HG03575 (cell line): ENCODE data around the gene OSTF1.
A peak's percentile ranks its signal among the peaks of the same experiment; 100 is the strongest.

ENCODE experiments used
- ATAC-seq: cut with Tn5 transposase; IDR thresholded peaks from one replicate; pipeline ENCODE4 v1.9.1; 2021; ENCODE audit not compliant: unreplicated experiment, insufficient number of reproducible peaks, low FRiP score; ENCODE audit errors: extremely low read depth

OSTF1 gene

DNA sequence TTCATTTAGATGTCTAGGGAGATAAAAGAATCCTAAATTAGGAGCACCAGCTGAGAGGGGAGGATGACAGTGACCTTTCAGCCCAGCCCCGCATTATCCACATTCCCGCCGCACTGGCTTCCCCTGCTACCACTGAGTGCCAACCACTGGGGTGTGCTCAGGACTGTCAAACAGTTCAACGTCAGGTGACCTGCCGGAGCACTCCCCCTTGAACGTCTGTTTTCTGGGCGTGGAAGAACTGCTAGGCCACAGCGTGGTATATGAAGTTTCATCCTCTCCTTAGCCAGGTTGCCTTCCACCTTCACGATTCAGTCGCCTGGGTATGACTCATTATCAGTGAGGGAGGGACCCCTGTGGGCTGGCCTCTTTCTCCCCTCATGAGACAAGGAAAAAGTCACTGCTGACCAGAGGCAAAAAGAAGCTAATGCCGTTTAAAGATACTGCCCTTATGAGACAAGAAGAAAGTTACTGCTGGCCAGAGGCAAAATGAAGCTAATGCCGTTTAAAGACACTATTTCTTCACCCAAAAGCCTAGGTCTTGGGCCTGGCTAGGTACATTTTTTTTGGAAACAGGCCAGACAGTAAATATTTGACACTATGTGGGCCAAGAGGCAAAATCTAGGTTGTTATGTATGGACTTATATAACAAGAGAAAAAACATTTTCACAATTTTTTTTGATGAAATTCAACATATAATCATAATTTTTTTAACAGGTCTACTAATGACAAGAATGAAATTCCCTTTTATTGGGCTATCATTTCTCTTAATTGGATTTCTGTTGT lies 4.9 kb upstream of the OSTF1 start:
- no peak for ATAC-seq

DNA sequence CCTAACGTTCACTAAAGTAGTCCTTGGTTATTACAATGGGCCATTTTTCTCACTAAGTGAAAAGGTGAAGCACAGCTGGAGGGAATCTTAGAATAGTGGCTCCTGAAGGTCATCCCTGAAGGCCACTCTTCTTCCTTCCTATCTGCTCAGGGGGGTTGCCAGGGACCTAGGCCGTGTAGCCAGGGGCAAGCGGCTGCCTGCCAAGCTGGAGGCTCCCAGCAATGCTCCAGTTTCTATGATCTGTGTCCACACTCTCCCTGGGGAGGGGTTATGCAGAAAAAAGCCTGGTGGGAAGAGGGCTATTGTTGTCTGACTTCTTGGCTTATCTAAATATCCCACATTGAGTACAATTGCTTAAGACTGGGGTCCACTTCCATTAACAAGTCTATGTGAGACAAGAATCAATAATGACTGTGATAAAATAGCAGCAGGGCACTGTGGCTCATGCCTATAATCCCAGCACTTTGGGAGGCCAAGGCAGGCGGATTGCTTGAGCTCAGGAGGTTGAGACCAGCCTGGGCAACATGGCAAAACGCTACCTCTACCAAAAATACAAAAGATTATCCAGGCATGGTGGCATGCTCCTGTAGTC lies 4.1 kb upstream of the OSTF1 start:
- no peak for ATAC-seq

DNA sequence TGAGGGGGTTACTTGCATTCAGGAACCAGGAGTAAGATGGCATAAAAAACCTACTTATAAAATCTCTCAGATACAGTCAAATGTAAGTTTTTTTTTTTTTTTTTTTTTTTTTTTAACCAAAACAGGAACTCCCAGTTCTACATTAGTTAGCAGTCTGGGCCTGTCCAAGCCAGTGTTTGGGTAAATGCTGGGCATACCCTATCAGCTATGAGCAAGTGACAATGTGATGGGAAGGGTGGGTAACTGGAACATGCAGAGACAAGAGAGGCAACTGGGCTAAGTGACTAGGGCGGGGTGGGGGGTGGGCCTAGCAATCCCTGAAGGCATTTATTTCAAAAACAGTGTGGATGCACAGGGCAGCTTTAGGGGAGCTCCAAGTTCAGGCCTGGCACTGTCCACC lies 2.7 kb upstream of the OSTF1 start:
- ATAC-seq, result no peak

DNA sequence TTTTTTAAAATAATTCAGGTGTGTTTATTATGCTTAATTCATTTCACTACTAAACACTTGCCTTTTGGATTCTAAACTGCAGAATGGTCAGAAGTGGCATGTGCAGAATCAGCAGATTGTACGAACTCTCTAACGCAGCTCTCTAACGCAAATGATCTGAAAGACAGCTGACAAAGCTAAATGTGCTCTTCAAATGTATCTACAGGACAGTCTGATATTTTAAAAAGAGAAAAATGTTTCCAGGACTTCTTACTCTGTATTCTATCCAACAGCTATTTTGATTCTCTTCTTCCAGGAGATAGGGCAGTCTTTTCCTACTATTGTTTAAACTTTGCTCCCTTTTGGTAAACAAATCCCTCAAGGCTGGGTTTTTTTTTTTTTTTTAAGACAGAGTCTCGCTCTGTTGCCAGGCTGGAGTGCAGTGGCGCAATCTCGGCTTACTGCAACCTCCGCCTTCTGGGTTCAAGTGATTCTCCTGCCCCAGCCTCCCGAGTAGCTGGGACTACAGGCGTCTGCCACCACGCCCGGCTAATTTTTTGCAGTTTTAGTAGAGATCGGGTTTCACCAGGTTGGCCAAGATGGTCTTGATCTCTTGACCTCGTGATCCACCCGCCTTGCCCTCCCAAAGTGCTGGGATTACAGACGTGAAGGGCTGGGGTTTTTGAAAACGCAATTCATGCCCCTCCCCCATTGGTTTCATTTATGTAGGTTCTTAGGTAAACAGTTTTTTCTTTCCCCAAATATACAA lies 1.6 kb upstream of the OSTF1 start:
- ATAC-seq, result no peak

DNA sequence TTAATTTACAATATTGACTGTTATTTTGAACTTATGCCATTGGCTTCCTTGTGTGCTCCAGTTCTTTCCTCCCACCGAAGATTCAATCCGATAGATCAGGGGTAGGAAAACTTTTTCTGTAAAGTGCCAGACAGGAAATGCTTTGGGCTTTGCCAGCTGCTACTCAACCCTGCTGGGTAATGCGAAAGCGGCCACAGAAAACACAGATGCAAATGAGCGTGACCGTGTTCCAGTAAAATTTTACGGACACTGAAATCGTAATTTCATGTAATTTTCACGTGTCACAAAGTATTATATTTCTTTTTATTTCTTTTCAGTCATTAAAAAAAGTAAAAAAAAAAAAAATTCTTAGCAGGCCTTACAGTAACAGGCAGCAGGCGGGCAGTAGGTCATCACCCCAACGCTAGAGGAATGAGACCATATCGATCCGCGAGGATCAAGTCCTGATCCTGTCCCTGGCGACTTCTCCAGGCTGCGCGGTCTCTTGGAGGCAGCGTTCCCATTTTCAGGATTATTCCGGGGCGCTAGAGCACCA lies 958 bp upstream of the OSTF1 start:
- peak; percentile 19 for ATAC-seq

DNA sequence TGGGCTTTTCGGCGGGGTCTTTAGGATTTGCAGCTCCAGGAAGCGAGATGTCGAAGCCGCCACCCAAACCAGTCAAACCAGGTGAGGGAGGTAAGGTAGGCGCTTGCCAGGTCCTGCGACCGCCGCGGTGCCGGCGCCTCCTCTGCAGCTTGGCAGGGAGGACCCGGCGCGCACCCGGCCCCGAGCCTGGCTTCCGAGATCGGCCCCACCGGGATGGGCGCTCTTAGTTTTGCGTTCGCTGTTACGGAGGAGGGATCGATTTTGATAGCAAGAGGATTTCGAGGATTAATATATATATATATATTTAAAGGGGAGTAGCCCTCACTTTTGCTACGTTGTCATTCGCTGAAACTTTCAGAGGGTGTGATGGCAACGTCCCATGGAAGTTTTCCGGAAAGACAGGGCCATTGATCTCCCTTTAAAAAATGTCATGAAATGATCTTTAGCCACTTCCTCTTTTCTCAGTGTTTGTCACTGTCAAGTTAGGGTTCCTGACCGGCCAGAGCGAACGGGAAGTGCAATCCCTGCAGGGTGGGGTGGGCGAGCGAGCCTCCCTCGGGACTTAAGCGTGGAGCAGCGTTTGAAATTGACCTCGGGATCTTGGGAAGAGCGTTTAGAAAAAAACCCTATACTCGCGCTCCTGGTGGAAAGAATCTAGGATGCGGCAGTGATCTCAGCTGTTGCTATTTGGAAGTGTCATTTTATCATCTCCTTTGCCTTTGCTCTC lies 495 bp downstream of the OSTF1 start:
- no peak for ATAC-seq

DNA sequence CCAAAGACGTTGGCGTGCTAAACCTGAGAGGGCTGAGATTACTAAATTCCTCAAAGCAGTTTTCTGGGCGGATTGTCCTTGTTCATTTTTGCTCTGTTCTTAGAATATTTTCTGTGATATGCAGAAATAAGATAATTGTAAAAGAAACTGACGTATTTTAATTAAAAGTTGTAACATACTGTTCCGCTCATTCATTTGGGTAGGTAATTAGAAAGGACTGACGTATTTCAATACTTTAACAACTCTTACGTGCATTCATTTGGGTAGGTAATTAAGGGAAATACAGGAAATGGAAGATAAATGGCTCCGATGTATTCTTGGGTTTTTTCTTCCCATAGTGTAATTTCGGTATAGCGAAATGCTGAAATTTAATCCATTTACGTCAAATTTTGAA lies 1.1 kb downstream of the OSTF1 start:
- ATAC-seq, result no peak

DNA sequence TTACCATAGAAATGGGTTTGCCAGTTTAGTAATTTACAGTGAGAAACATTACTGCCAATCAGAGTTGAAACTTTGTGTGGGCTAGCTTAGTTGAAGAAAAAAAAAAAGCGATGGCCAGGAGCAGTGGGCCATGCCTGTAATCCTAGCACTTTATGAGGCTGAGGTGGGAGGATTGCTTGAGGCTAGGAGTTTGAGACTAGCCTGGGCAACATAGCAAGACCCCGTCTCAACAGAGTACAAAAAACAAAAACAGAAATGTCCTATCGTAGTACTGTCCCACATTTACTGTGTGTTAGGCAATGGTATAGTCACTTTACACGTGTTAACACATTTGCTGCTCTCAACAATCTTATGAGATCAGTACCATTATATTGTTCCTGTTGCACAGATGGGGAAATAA lies 2.3 kb downstream of the OSTF1 start:
- ATAC-seq, result no peak

DNA sequence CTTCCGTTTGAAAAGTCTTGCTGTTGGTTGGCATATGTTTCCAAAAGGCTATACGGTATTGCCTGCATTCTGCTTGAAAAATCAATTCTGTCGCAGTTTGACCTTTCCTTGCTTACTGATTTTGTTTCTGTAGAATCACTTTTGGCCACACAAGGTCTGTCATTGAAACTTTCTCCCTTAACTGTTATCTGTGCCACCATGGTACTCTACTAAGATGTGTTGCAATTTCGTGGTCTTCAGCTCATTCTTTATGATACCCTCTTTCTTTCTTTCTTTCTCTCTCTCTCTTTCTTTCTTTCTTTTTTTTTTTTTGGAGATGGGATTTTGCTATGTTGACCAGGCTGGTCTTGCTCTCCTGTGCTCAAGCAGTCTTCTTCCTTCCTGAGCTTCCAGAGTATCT lies 4.5 kb downstream of the OSTF1 start:
- no peak for ATAC-seq

DNA sequence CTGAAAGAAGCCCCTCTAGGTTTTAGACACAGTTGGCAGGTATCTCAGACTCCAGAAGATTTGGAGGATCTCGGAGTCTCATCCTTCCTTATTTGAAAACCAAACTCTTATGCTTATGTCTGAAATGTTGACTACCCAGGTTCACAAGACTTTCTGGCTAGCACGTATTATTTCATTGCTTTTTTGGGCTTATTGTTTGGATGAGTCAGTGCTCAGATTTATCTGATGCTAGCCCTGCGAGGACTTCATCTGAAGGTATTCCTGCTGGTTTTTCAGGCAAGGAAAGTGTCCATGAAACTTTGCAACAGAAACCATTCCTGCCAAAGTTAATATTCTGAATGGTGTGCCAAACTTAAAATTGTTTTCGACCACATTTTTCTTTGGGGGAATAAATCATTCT lies 8.5 kb downstream of the OSTF1 start:
- ATAC-seq, result no peak

DNA sequence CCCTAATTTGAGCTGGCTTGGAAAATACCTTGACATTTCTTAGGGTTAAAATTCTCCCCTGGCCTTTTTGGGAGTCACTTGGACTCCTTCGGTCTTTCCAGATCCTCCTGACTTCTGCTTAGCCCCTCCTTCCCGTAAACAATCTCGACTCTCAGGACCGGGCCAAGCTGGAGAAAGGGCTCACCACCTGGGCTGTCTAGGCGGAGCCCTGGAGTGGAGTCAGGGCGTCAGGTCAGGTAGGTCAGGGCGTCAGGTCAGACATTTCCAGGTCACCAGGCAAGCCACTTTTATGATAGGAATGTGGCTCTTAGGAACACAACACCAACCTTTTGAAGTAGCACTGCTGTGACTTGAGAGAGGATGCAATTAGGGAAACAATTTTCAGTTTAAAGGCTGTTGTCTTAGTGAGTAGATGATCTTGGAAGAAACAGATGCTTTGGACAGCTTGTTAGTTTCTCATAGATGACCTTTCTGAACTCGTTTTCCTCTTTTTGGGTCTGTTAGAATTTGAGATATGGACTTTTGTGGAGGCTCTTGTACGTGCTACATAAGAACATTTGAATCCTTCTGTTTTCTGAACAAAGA lies 12.8 kb downstream of the OSTF1 start:
- no peak for ATAC-seq

DNA sequence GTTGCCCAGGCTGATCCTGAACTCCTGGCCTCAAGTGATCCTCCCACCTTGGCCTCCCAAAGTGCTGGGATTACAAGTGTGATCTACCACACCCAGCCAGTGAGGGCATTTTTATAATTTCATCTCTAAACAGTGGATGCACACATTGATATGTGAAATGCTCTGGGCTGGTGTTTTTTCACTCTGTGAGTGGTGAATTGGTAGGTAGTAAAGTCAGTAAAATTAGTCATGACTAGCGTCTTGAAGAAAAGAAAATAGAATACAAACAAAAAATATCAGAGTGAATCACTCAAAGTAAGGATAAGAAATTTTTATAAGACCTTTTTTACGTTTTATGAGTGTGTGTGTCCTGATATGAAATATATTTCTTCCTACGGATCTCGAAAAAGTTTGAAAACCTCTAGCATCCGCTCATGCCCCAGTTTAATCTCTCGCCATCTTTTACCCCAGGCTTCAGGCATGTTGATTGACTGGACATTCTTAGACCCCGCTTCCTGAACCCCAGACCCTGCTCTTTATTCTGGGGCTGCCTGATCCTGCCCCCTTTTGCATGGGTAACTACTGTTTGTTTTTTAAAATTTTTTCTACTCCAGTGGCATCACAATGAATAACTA lies 14.0 kb downstream of the OSTF1 start:
- ATAC-seq, result no peak

DNA sequence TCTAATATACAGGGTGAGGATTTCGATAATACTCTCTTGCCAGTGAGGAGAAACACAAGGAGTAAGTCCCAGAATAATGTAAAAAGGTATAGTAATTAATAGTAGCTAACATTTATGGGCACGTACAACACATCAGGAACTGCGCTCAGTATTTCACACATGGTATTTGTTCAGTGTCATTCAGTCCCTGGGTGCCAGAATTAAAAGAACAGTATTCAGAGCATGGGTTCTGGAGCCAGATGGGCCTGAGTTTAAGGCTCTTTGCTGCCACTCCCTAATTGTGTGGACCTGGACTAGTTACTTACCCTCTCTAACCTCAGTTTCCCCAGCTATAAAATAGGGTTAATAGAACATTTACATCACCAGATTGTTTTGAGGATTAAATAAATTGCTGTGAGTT lies 16.3 kb downstream of the OSTF1 start:
- no peak for ATAC-seq

DNA sequence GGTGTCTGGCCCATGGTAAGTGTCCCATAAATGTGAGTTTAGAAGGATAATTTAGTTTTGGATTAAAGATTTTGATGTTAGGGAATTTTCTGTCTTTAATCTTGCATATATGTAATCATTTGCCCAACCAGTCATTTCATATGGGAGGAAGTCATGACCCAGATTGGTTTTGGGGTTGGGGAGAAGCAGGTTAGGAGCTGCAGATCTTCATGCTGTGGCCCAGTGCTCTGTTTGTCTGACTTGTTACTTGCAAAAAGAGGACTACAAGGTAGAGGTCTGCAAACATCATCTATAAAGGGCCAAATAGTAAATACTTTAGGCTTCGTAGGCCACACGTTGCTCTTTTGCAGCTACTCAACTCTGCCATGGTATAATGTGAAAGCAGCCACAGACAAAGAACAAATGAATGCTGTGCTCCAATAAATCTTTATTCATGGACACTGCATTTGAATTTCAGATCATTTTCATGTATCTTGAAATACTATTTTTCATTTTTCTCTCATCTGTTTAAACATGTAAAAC lies 16.8 kb downstream of the OSTF1 start:
- ATAC-seq, result no peak

DNA sequence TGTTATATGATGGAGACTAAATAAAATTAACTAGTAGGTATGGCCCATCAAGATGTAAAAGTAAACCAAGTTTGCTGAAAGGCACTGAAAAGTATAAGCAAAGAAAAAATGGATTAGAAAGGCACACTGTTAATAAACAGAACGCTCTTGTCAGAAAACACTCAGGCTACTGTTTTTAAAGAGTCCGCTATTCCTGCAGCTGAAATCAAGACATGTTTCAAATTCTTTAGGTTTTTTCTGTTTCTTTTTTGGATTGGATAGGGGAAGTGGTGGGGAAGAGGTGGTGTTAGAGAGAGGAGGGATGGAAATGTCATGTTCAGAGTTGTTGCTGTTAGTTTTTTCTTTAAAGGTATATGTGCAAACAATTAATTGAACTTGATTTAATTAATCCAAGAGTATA lies 17.5 kb downstream of the OSTF1 start:
- no peak for ATAC-seq

DNA sequence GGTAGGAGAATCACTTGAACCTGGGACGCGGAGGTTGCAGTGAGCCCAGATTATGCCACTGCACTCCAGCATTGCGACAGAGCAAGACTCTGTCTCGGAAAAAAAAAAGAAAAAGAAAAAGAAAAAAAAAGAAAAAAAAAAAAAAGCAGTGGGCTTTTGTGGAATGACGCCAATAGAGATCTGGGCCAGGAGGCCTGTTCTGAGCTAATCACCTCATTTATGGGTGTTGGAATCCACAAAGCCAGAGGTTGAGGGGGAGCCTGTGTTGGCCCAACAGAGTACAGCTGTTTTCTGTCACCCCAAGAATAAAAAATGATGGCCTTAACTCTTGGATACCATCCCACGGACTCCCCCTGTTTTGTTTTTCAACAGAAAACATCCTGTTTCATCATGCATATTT lies 18.5 kb downstream of the OSTF1 start:
- ATAC-seq, result no peak

DNA sequence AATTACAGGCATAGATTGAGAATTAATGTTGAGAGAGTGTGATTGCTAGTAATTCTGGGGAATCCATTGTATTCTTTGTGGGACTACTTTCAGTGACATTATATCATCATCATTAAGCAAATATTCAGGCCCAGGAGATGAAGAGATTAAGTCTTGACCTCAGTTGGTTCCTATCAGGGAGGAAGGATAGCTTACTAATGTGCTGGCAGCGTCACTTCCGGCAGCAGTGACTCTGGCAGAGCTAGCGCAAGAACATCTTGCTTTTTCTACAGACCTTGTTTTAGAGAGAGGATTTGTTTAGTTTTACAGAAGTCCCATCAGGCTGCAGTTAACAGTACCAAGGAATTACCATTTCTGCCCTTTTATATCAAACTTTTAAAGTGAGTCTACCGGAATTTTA lies 20.3 kb downstream of the OSTF1 start:
- ATAC-seq, result no peak

DNA sequence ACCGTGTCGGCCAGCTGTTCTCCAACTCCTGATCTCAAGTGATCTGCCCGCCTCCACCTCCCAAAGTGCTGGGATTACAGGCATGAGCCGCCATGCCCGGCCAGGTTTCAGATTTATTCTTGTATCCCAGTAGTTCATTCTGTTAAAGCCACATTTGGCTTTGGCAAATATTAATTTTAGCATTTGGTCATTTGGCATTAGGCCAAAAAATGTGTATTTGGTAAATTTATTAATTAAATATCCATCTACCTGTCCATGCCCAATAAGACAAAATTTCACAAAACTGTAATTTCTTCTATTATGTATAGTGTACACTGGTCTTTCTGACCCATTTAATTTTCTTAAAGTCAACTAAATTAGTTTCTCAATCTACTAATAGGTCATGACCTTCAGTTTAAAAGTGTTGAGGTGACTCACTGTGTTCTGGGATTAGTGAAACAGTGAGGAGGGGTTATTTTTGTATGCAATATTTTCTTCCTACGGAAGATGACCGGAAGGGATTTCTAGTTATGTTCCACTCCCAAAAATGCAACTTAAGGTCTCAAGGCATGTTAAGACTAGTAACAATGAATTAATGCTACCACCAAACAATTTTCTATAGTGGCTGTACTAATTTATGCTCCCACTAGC lies 21.0 kb downstream of the OSTF1 start:
- ATAC-seq, result no peak
